ENCODE results near the gene PTPRN2. TPM values are rescaled to one million over a fixed set of nuclear protein-coding genes. Genes with fewer than 3 reads are reported as not detected.

The PTPRN2 gene
- total and polyA plus RNA-seq, 2 of the 8 experiments (the other 6 are each of a cell fraction or from before 2014, with no cell fraction given) = 2.6 to 4.5 TPM

- Histone ChIP-seq H3K79me1 (ENCODE audit: low read depth, low read length) (no peaks in the 10 kb centered on the region), H3K4me2 (ENCODE audit: insufficient read depth in 1 of 2, low read depth in 2 of 2, low read length in 2 of 2) (no peak overlapping the region), H3K56ac (replicated peaks; ENCODE audit: insufficient read length, low read depth, low read length) (no peak overlapping the region), H4K20me1 (replicated peaks in 1 of 2; ENCODE audit: control insufficient read depth in 1 of 2, insufficient read depth in 2 of 2, low read length in 2 of 2) (peaks cover 0 to under 1% of the 10 kb centered on the region in 2 experiments), H3K18ac (ENCODE audit: extremely low read depth, low read length) (no peak overlapping the region), H2BK15ac (ENCODE audit: low read length) (no peak overlapping the region), H2AK5ac (ENCODE audit: low read depth, low read length) (no peak overlapping the region), H2BK5ac (ENCODE audit: low read depth, low read length) (no peak overlapping the region), H3K27ac (ENCODE audit: low read depth, low read length) (no peak overlapping the region), H2AFZ (ENCODE audit: low read length) (no peak overlapping the region), H3K79me2 (ENCODE audit: control insufficient read depth in 1 of 2, insufficient read depth in 2 of 2, low read length in 2 of 2) (no peaks in the 10 kb centered on the region), H2BK12ac (ENCODE audit: low read depth, low read length) (no peak overlapping the region), H4K8ac (ENCODE audit: extremely low read depth, insufficient read depth, low read length) (no peak overlapping the region), H3K9ac (replicated peaks in 1 of 4; ENCODE audit: extremely low read depth in 1 of 4, low read depth in 3 of 4, low read length in 3 of 4) (no peak overlapping the region), H3K4ac (replicated peaks; ENCODE audit: insufficient read length, low read depth, low read length) (no peak overlapping the region), H3K27me3 (replicated peaks in 1 of 4; ENCODE audit: control insufficient read depth in 3 of 4, extremely low read depth in 1 of 4, insufficient read depth in 3 of 4, low read length in 3 of 4) (no peaks in the 10 kb centered on the region), H2BK20ac (ENCODE audit: low read length) (no peak overlapping the region), H3K4me1 (replicated peaks in 1 of 4; ENCODE audit: control insufficient read depth in 3 of 4, insufficient read depth in 4 of 4, low read length in 3 of 4) (no peaks in the 10 kb centered on the region; a peak in 1 of 7 replicates), H3K9me3 (ENCODE audit: insufficient read depth in 2 of 2, low read depth in 1 of 2, low read length in 1 of 2) (peaks cover 17 to 59% of the 10 kb centered on the region in 2 experiments), H2BK120ac (replicated peaks; ENCODE audit: low read depth, low read length) (no peak overlapping the region), H4K5ac (ENCODE audit: insufficient read length, low read depth, low read length) (no peak overlapping the region), H3K36me3 (ENCODE audit: control insufficient read depth in 2 of 4, insufficient read depth in 4 of 4, low read length in 3 of 4) (no peaks in the 10 kb centered on the region), H4K91ac (replicated peaks; ENCODE audit: insufficient read length, low read length) (no peak overlapping the region), H3K23ac (ENCODE audit: insufficient read length) (no peak overlapping the region), H3K14ac (ENCODE audit: insufficient read length) (no peak overlapping the region), H3K23me2 (ENCODE audit: low read depth, low read length) (peaks cover under 1% of the 10 kb centered on the region; the same call in 1 of the 2 replicates), H3K4me3 (ENCODE audit: extremely low read depth in 1 of 4, insufficient read depth in 2 of 4, low read depth in 3 of 4, low read length in 4 of 4) (no peak overlapping the region)
- ChIA-PET POLR2A (ENCODE audit: partially characterized antibody) (no interaction called here), CTCF (ENCODE audit: partially characterized antibody) (no interaction called here)
- 90% methylated on average over 18 of the region's 18 CpGs; no CpG with 5 or more reads in 1 of the 2 experiments for WGBS, 2 experiments (ENCODE audit: extremely low coverage in 1 of 2, insufficient coverage in 1 of 2, insufficient read length in 1 of 2, insufficient replicate concordance in 2 of 2, low coverage in 1 of 2, low lambda C conversion rate in 2 of 2, missing lambda C conversion rate in 1 of 2)
- DNase-seq (ENCODE audit: low read depth in 1 of 2, low spot score in 2 of 2) (no peak), FAIRE-seq (no peak)
- no peak for TF ChIP-seq SP1 (IDR thresholded peaks at IDR 0.05; ENCODE audit: low read depth, low read length)
- TF ChIP-seq SAP30 (IDR thresholded peaks at IDR 0.05; ENCODE audit: insufficient read depth, insufficient replicate concordance, low read length) = no peak
- TF ChIP-seq SIRT6 (IDR thresholded peaks at IDR 0.05; ENCODE audit: low read length) = no peak
- TF ChIP-seq BRCA1 (IDR thresholded peaks at IDR 0.05; ENCODE audit: low read depth, low read length) = no peak
- no peak for TF ChIP-seq FOSL1 (IDR thresholded peaks at IDR 0.05; ENCODE audit: insufficient read depth, low read depth, low read length)
These were observed 463.9 kb downstream of the PTPRN2 start for GRCh38 chr7:158123753-158124152.

All from H1 (cell line).